Stimulated activated CD4-positive, alpha-beta T cell treated with anti-CD3 and anti-CD28 coated beads, Interleukin-4, amount 100 ng/mL, for 1 hour (primary cell): Measurements from ENCODE around the gene CNOT4.

Source experiments
- DNase-seq: peaks from one replicate; pipeline ENCODE4 v3.0.0-alpha.2; 2020

Gene CNOT4

GRCh38 chr7:135391514-135391913, 118.4 kb downstream of the CNOT4 start:
- no peak for DNase-seq

GRCh38 chr7:135390829-135391228, 119.1 kb downstream of the CNOT4 start:
- no peak for DNase-seq

- DNase-seq, result no peak
Measured at GRCh38 chr7:135389971-135390370, 119.9 kb downstream of the CNOT4 start.

- no peak for DNase-seq
Measured at GRCh38 chr7:135388616-135389015, 121.3 kb downstream of the CNOT4 start.

- no peak for DNase-seq
Measured at GRCh38 chr7:135386776-135387175, 123.1 kb downstream of the CNOT4 start.

GRCh38 chr7:135386181-135386580, 123.7 kb downstream of the CNOT4 start:
- no peak for DNase-seq

- no peak for DNase-seq
Measured at GRCh38 chr7:135385209-135385608, 124.7 kb downstream of the CNOT4 start.

GRCh38 chr7:135383525-135384175, 126.3 kb downstream of the CNOT4 start:
- no peak for DNase-seq

- no peak for DNase-seq
Measured at GRCh38 chr7:135382173-135382572, 127.7 kb downstream of the CNOT4 start.

GRCh38 chr7:135381369-135381768, 128.5 kb downstream of the CNOT4 start:
- DNase-seq, result no peak

GRCh38 chr7:135380351-135380750, 129.6 kb downstream of the CNOT4 start:
- DNase-seq, result no peak

GRCh38 chr7:135377171-135377570, 132.7 kb downstream of the CNOT4 start:
- DNase-seq, result no peak

GRCh38 chr7:135375908-135376699, 133.8 kb downstream of the CNOT4 start:
- no peak for DNase-seq

GRCh38 chr7:135374736-135375135, 135.2 kb downstream of the CNOT4 start:
- no peak for DNase-seq

GRCh38 chr7:135372222-135372621, 137.7 kb downstream of the CNOT4 start:
- no peak for DNase-seq

GRCh38 chr7:135370656-135371055, 139.2 kb downstream of the CNOT4 start:
- DNase-seq, result no peak

GRCh38 chr7:135369405-135369804, 140.5 kb downstream of the CNOT4 start:
- no peak for DNase-seq

- DNase-seq, result no peak
Measured at GRCh38 chr7:135368416-135369186, 141.3 kb downstream of the CNOT4 start.

GRCh38 chr7:135366843-135367508, 142.9 kb downstream of the CNOT4 start:
- no peak for DNase-seq

- DNase-seq, result no peak
Measured at GRCh38 chr7:135365721-135366120, 144.2 kb downstream of the CNOT4 start.

- no peak for DNase-seq
Measured at GRCh38 chr7:135364206-135364605, 145.7 kb downstream of the CNOT4 start.

- DNase-seq, result no peak
Measured at GRCh38 chr7:135362871-135363270, 147.0 kb downstream of the CNOT4 start.

GRCh38 chr7:135361788-135362187, 148.1 kb downstream of the CNOT4 start:
- no peak for DNase-seq
